Uterus (tissue), 2 donors: ENCODE measurements around the gene EPB41L2.

Source experiments
- CTCF ChIP-seq, 4 experiments: fragments of 200-600 bp in 2 of 4; fragments of 450-650 bp in 2 of 4; sonication (generic) in 2 of 4; IDR thresholded peaks; one replicate each; pipeline ENCODE4 v1.5.1; 2016 to 2019; ENCODE audit warnings: antibody characterized with exemption in 4 of 4, mild to moderate bottlenecking in 2 of 4, moderate library complexity in 1 of 4
- POLR2A ChIP-seq, 2 donors: fragments of 450-650 bp; IDR thresholded peaks; one replicate each; pipeline ENCODE4 v1.6.1; 2016; ENCODE audit warnings: antibody characterized with exemption in 2 of 2, mild to moderate bottlenecking in 1 of 2, moderate library complexity in 1 of 2

GRCh38 chr6:130848945-130849344, 214.1 kb downstream of the EPB41L2 start:
- TF ChIP-seq CTCF (IDR thresholded peaks at IDR 0.05), result no peak
- no peak for TF ChIP-seq POLR2A (IDR thresholded peaks at IDR 0.05)
